NCI-H524 treated with DMSO at 0.1 percent for 48 hours (cell line): ENCODE results near the gene NR1D1.
"Not testable (repeated sequence)": the region's sequence is repeated elsewhere in the genome, so short reads cannot be mapped to it uniquely, and the experiment has no call there.

Experiments used
- DNase-seq: peaks from one replicate; lab custom pipeline; 2025; lab: John Stamatoyannopoulos, UW

NR1D1 gene

DNA sequence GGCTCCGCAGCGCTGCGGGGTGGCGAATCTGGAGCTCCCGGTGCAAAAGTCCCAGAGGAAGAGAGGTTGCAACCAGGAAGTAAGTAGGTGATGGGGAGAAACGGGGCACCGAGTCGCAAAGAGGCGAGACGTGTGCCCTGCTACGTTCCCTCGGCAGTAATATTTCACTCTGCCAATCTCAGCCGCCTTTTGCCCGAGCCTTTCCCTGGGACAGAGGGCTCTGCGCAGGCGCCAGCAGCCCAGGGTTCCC lies at the start of gene NR1D1:
NR1D1 (minus strand) TSS at position 171 of the 250 bp plus-strand sequence. CDS start 495 bp downstream, outside the sequence.
- no peak for DNase-seq

- no peak for DNase-seq
Observed at GRCh38 chr17:40148527-40148926, 48.1 kb upstream of the NR1D1 start.

GRCh38 chr17:40145476-40145875 lies 45.1 kb upstream of the NR1D1 start:
- DNase-seq, result no peak

- not testable (repeated sequence) for DNase-seq
Observed at GRCh38 chr17:40143166-40143565, 42.8 kb upstream of the NR1D1 start.

DNA sequence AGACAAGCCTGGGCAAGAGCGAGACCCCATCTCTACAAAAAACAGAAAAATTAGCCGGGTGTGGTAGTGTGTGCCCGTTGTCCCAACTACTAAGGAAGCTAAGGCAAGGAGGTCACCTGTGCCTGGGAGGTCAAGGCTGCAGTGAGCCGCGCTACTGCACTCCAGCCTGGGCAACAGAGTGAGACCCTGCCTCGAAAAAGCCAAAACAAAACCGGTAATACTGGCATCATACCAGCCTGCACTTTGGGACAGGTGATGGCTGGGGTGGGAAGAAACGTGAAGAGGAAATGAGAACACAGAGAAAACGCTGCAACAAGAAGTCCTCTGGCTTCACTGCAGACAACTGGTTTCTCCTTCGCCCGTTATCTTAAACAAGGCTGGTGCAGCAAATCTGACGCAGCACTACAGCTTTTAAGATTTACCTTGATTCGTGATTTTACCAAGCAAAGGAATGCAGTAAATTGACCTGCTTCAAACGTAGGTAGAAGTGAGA lies 39.2 kb upstream of the NR1D1 start:
- no peak for DNase-seq

GRCh38 chr17:40135817-40136216 lies 35.4 kb upstream of the NR1D1 start:
- DNase-seq, result no peak

- no peak for DNase-seq
Observed at GRCh38 chr17:40134184-40134583, 33.8 kb upstream of the NR1D1 start.

- no peak for DNase-seq
Observed at GRCh38 chr17:40130352-40131042, 30.1 kb upstream of the NR1D1 start.

DNA sequence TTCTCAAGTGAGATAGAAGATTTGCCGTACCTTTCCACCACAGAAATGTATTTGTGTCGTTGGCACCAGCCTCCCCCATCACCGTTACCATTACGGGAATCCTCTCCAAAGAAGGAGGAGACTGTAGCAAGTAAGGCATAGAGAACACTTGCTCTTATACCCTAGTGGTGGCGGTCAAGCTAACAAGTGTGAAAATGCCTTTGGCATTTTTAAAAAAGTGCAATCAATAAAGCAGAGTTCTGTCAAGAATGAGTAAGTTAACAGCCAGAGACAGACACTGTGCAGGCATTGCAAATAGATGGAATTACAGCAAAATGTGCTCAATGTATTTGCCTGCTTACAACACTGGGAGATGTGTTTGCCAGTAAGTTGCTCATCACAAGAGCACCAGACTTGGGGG lies 29.1 kb upstream of the NR1D1 start:
- no peak for DNase-seq

DNA sequence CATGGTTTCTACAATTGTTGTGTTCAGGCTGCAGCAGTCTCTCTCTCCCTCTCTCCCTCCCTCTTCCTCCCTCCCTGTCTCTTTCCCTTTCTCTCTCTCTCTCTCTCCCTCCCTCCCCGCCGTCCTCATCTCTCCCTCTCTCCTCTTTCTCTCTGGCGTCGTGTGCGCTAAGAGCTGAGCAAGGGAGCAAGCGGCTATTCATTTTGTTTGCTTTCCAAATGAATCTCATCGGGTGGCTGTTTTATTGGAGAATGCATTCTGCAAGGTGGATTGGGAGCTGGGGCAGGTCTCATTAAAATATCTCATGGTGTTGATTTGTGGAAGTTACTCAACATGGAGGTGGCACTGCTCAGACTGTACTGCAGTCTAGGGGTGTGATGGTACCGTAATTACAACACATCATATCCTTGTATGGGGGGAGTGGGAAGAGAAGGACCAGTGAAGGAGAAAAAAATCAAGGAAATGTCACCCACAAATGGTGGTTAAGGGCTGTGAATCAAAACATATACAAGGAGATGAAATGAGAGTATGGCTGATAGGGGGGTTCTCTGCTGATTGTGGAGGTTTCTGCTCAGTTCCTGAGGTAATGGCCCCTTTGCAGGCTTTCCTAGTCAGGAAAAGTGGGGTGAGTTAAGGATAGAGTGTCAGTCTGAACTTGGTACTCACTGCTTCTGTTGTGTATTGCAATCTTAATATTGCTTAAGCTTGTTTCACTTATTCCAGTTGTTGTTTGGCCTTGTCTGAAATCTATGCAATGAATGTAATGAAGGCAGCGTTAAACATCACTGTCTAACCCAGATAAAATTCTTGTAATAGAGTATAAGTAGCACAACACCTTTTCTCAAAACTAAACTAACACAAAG lies 24.1 kb upstream of the NR1D1 start:
- DNase-seq, result no peak

GRCh38 chr17:40123811-40124114 lies 23.4 kb upstream of the NR1D1 start:
- no peak for DNase-seq

DNA sequence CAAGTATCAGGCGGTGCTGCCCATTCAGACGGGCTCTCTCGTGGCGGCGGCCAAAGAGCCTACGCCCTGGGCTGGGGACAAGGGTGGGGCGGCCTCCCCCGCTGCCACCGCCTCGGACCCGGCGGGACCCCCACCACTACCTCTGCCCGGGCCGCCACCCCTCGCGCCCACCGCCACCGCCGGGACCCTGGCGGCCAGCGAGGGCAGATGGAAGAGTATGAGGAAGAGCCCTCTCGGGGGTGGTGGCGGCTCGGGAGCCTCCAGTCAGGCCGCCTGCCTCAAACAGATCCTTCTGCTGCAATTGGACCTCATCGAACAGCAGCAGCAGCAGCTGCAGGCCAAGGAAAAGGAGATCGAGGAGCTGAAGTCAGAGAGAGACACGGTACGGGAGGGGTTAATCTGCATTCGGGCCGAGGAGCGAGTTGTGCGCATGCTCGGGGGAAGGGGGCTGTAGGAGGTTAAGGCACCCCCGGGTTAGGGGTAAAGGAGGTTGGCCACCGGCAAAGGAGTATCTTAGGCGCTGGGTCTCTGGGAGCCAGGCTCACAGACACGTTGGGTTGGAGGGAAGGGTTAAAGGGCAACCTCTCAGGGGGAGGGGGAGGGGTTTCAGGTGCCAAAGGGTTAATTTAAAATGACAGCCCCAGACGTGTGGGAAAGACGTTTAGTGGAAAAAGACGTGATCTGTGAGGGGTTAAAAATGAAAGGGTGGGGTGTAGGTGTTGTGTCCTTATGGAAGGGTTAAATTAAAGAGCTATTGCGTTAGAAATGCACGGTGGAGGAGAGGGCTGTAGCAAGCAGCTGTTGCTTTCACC lies 22.8 kb upstream of the NR1D1 start:
- DNase-seq, result peak; percentile 49

- no peak for DNase-seq
Observed at GRCh38 chr17:40122136-40122998, 22.0 kb upstream of the NR1D1 start.

GRCh38 chr17:40121181-40122135 lies 21.1 kb upstream of the NR1D1 start, which contains the start of gene MSL1:
MSL1 (plus strand) TSS chr17:40121971; CDS start chr17:40122613, 642 bp downstream.
- no peak for DNase-seq

DNA sequence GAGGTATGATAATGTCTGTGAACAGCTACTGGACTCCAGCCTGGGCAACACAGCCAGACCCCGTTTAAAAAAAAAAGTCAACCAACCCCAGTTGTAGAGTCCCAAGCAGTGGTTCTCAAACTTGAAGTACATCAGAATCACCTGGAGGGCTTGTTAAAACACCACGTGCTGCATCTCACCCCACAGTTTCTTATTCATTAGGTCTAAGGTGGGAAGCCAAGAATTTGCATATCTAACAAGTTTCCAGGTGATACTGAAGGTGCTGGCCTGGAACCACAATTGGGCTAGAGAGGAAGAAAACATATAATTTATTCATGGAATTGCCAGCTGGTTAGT lies 14.7 kb upstream of the NR1D1 start:
- DNase-seq, result no peak

GRCh38 chr17:40113907-40114245 lies 13.5 kb upstream of the NR1D1 start:
- no peak for DNase-seq

DNA sequence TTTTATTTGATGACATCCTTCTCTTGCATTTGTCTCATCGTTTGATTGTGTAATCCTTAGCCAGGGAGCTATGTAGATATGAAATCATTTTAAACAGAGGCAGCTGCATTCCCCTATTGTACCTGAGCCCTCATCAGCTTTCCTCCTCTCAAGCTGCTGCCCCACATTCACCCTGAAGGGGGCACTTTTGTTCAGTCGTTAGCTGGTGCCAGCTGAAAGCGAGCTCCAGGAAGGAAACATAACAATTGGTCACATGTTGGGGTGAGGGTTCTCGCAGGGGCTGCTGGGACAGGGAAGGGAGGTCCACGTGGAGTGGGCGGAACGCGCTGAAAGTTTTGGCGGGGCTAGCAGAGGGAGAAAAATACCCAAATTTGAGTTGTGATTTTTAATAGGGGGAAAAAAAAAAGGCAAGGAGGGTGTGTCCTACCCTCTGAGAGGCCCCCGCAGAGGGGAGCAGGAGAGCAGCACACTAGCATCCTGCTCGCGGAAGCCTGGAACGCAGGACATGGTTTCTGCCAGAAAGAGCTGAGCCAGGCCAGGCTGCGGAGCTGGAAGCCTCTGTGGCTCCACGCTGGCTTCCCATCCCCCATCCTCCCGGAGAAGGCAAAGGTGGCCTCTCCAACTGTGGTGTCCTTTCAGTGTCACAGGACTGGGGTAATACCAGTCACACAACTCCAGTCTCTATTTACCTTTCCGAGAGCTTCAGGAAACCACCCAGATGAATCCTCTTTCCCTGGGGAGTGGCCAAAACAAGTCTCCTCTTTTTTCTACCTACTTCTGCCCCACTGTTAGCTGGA lies 12.9 kb upstream of the NR1D1 start:
- peak; percentile 64 for DNase-seq

DNA sequence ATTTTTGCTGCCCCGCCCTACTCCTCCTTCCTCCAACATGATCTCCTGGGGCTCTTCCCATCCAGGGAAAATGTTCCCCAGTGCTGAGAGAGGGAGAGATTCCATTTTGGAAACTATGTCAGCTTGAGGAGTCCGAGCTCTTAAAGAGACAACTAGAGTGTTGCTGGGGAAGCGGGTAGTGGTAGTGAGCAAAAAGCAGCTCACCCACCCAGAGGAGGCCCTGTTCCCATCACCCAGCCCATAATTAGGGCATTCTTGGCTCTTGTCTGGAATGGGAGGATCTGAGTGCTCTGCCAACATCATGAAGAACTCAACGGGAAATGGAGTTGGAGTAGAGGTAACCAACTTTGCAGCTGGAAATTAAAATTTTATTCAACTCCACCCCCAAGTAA lies 12.3 kb upstream of the NR1D1 start:
- no peak for DNase-seq

GRCh38 chr17:40112191-40112711 lies 11.9 kb upstream of the NR1D1 start:
- DNase-seq, result no peak
